GM12872 (cell line): ENCODE data around the gene CCDC92B.

Experiments used
- TF ChIP-seq, protein P1 (sequence below): IDR thresholded peaks from 3 replicates; pipeline ENCODE4 v1.5.1; 2011; ENCODE audit warnings: low read depth, mild to moderate bottlenecking, low read length, moderate library complexity; ENCODE audit not compliant: insufficient read depth

CCDC92B gene

DNA sequence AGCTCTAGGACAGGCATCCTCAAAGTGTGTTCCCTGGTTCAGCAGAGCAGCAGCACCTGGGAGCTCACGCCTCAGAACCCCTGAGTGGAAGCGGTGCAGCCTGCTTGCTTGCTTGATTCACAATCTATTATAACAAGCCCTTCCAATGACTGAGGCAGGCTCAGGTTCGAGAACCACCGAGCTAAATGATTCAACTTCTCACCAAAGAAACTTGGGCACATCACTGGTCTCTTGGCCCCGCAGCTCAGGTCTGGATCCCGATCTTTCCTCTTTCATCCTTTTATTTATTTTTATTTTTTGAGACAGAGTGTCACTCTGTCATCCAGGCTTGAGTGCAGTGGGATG lies 62.4 kb downstream of the CCDC92B start:
- TF ChIP-seq, protein P1, sequence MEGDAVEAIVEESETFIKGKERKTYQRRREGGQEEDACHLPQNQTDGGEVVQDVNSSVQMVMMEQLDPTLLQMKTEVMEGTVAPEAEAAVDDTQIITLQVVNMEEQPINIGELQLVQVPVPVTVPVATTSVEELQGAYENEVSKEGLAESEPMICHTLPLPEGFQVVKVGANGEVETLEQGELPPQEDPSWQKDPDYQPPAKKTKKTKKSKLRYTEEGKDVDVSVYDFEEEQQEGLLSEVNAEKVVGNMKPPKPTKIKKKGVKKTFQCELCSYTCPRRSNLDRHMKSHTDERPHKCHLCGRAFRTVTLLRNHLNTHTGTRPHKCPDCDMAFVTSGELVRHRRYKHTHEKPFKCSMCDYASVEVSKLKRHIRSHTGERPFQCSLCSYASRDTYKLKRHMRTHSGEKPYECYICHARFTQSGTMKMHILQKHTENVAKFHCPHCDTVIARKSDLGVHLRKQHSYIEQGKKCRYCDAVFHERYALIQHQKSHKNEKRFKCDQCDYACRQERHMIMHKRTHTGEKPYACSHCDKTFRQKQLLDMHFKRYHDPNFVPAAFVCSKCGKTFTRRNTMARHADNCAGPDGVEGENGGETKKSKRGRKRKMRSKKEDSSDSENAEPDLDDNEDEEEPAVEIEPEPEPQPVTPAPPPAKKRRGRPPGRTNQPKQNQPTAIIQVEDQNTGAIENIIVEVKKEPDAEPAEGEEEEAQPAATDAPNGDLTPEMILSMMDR = no peak

GRCh38 chr17:2685696-2686095 lies 63.8 kb downstream of the CCDC92B start:
- TF ChIP-seq, protein P1 = no peak

DNA sequence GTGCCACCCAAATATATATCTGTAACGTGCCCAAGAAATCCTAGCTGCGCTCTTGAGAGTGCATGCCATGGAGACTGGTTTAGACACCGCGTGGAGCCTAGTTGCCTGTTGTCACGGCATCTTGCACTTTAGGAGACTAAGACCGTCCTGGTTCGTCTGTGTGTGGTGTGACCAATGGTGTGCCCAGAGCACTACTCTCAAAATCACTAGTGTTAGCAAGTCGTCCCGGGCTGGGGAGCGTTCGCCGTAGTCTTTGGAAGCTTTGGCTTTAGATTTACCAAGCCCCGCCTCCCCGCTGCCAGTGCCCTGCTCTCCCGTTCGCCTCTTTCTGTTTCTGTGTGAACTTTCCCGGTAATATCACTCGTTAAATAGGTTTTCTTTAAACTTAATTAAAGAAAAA lies 64.9 kb downstream of the CCDC92B start:
- TF ChIP-seq, protein P1 = no peak

GRCh38 chr17:2683912-2684311 lies 65.5 kb downstream of the CCDC92B start:
- TF ChIP-seq, protein P1 = no peak

- TF ChIP-seq, protein P1 = no peak
These were observed 67.1 kb downstream of the CCDC92B start for GRCh38 chr17:2682176-2682938.

DNA sequence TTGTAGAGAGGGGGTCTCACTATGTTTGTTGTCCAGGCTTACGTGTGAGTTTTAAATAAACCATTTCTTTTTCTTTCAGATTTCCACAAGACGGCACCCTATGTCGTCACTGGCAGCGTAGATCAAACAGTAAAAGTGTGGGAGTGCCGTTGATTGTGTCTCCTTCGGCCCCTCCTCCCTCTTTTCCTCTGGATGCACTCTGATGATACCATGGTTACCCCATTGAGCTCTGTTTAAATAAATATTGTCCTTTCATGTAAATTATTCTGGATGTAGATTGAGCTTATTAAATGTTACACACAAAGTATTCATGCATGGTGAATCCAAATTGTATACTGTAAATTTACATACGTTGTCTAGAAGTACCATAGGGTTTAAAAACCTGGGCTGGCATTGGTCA lies 67.8 kb downstream of the CCDC92B start:
- TF ChIP-seq, protein P1 = no peak

GRCh38 chr17:2680961-2681360 lies 68.5 kb downstream of the CCDC92B start:
- TF ChIP-seq, protein P1 = no peak
